Uterus (tissue), 4 donors: ENCODE results near the gene PTPRN2. TPM values are rescaled to one million over a fixed set of nuclear protein-coding genes. Genes with fewer than 3 reads are reported as not detected.

Source experiments
- DNase-seq, 2 donors: peaks; one replicate each; pipeline ENCODE4 v3.0.0-alpha.2; 2019 to 2020
- H3K27ac ChIP-seq, 2 donors: fragments of 200-600 bp; sonication (generic); 1 replicate in 1 of 2; 2 replicates in 1 of 2; pipeline ENCODE4 v1.5.1; 2016 to 2018
- H3K27me3 ChIP-seq, 2 donors: fragments of 200-600 bp; sonication (generic); one replicate each; pipeline ENCODE4 v1.5.1; 2018 to 2019; ENCODE audit warnings: control low read depth in 1 of 2
- H3K36me3 ChIP-seq, 2 donors: fragments of 200-600 bp; sonication (generic); one replicate each; pipeline ENCODE4 v1.5.1; 2019; ENCODE audit warnings: control low read depth in 1 of 2
- H3K4me1 ChIP-seq, 2 donors: fragments of 200-600 bp; sonication (generic); one replicate each; pipeline ENCODE4 v1.5.1; 2018 to 2019; ENCODE audit warnings: control low read depth in 1 of 2
- H3K4me3 ChIP-seq, 2 donors: fragments of 200-600 bp; sonication (generic); 1 replicate in 1 of 2; 2 replicates in 1 of 2; pipeline ENCODE4 v1.5.1; 2018 to 2019; ENCODE audit warnings: mild to moderate bottlenecking in 1 of 2
- H3K9me3 ChIP-seq, 2 donors: fragments of 200-600 bp; sonication (generic); one replicate each; pipeline ENCODE4 v1.5.1; 2019; ENCODE audit warnings: control low read depth in 1 of 2
- POLR2A ChIP-seq, 2 donors: fragments of 450-650 bp; IDR thresholded peaks; one replicate each; pipeline ENCODE4 v1.6.1; 2016; ENCODE audit warnings: antibody characterized with exemption in 2 of 2, mild to moderate bottlenecking in 1 of 2, moderate library complexity in 1 of 2
- intact Hi-C: fragments of 100-400 bp; cut with DNase I; formaldehyde crosslinking; loops from one replicate; pipeline ENCODE4 v1.15.1; 2023; ENCODE audit warnings: low total_unique reads
- total RNA-seq, 4 donors: library from RNA; depleted of rRNA in 3 of 4; stranded (reverse); fragments of >200 nt in 3 of 4; gene quantifications; one replicate each; pipeline versions ENCODE4 v1.1.0 to v1.2.4, GENCODE V29; 2014 to 2023
- TF ChIP-seq, protein P1 (sequence below), 4 experiments: fragments of 200-600 bp in 2 of 4; fragments of 450-650 bp in 2 of 4; sonication (generic) in 2 of 4; IDR thresholded peaks; one replicate each; pipeline ENCODE4 v1.5.1; 2016 to 2019; ENCODE audit warnings: antibody characterized with exemption in 4 of 4, mild to moderate bottlenecking in 2 of 4, moderate library complexity in 1 of 4
- donor health status: DM: yes; HTN: yes; CAD: no.

PTPRN2 gene
- total RNA-seq, 4 donors from 2014 or later = 1.2 to 5.2 (median 2.3) TPM

GRCh38 chr7:158108646-158109293 is 478.9 kb downstream of the PTPRN2 start:
- H3K27me3 ChIP-seq = no peaks in the 10 kb centered on the region

GRCh38 chr7:158107806-158108205 is 479.8 kb downstream of the PTPRN2 start:
- Histone ChIP-seq H3K9me3 (no peaks in the 10 kb centered on the region), H3K27ac (no peak overlapping the region), H3K36me3 (no peaks in the 10 kb centered on the region), H3K27me3 (no peaks in the 10 kb centered on the region), H3K4me3 (no peak overlapping the region), H3K4me1 (no peaks in the 10 kb centered on the region)
- intact Hi-C loops = no loop called here
- no peak for DNase-seq
- TF ChIP-seq, protein P1, sequence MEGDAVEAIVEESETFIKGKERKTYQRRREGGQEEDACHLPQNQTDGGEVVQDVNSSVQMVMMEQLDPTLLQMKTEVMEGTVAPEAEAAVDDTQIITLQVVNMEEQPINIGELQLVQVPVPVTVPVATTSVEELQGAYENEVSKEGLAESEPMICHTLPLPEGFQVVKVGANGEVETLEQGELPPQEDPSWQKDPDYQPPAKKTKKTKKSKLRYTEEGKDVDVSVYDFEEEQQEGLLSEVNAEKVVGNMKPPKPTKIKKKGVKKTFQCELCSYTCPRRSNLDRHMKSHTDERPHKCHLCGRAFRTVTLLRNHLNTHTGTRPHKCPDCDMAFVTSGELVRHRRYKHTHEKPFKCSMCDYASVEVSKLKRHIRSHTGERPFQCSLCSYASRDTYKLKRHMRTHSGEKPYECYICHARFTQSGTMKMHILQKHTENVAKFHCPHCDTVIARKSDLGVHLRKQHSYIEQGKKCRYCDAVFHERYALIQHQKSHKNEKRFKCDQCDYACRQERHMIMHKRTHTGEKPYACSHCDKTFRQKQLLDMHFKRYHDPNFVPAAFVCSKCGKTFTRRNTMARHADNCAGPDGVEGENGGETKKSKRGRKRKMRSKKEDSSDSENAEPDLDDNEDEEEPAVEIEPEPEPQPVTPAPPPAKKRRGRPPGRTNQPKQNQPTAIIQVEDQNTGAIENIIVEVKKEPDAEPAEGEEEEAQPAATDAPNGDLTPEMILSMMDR (IDR thresholded peaks at IDR 0.05) = no peak
- TF ChIP-seq POLR2A (IDR thresholded peaks at IDR 0.05) = no peak

More at GRCh38 chr7:158108646-158109293, 478.9 kb downstream of the PTPRN2 start:
- H3K27ac ChIP-seq = no peak overlapping the region
- H3K4me1 ChIP-seq = no peaks in the 10 kb centered on the region
- DNase-seq = no peak
- intact Hi-C loops = no loop called here
- TF ChIP-seq POLR2A (IDR thresholded peaks at IDR 0.05) = no peak
- TF ChIP-seq, protein P1 (IDR thresholded peaks at IDR 0.05) = no peak
- no peaks in the 10 kb centered on the region for H3K36me3 ChIP-seq
- H3K9me3 ChIP-seq = no peaks in the 10 kb centered on the region
- H3K4me3 ChIP-seq = no peak overlapping the region

DNA sequence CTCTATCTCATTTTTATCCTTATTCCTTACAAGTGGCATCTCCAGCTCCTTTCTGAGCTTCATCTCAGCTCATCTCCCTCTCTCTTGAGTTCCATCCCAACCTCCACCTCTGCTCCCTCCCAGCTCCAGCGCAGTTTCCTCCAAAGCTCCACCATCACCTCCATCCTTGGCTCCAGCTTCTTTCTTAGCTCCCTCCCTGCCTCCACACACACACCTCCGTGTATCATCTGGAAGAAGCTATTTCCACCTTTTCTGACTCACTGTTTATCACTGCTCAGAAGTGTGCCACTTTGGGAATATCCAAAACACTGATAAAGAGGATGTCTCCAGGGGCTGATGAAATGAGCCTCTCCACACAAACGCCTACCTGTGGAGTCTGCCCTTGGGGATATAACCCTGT is 481.4 kb downstream of the PTPRN2 start:
- Histone ChIP-seq H3K27ac (no peak overlapping the region), H3K27me3 (no peaks in the 10 kb centered on the region), H3K4me1 (no peaks in the 10 kb centered on the region), H3K9me3 (no peaks in the 10 kb centered on the region), H3K36me3 (no peaks in the 10 kb centered on the region), H3K4me3 (no peak overlapping the region)
- intact Hi-C loops = no loop called here
- TF ChIP-seq, protein P1 (IDR thresholded peaks at IDR 0.05) = no peak
- TF ChIP-seq POLR2A (IDR thresholded peaks at IDR 0.05) = no peak
- no peak for DNase-seq

DNA sequence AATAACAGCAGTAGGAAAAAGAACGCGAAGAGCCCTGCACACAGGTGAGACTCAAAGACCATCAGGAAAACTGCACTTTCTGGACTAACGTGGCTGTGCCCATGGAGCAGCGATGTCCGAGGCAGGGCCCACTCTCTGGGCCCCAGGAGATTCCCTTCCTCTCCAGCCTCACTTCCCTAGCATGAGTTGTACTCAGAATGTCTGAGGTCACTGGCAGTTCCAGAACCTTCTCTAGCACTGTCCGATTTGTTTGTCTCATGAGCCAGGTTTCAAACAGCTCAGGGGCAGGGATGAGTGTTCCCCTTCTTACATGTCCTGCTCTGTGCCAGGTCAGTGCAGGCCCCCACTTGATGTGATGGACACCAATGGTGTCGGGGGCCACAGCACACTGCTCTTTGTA is 484.2 kb downstream of the PTPRN2 start:
- no peaks in the 10 kb centered on the region for H3K4me1 ChIP-seq
- no peak for DNase-seq
- intact Hi-C loops = no loop called here
- no peaks in the 10 kb centered on the region for H3K36me3 ChIP-seq
- H3K27me3 ChIP-seq = no peaks in the 10 kb centered on the region
- no peaks in the 10 kb centered on the region for H3K9me3 ChIP-seq
- no peak overlapping the region for H3K4me3 ChIP-seq
- TF ChIP-seq POLR2A (IDR thresholded peaks at IDR 0.05) = no peak
- TF ChIP-seq, protein P1 (IDR thresholded peaks at IDR 0.05) = no peak
- no peak overlapping the region for H3K27ac ChIP-seq

GRCh38 chr7:158102897-158103296 is 484.7 kb downstream of the PTPRN2 start:
- TF ChIP-seq POLR2A (IDR thresholded peaks at IDR 0.05) = no peak
- TF ChIP-seq, protein P1 (IDR thresholded peaks at IDR 0.05) = no peak
- H3K27me3 ChIP-seq = no peaks in the 10 kb centered on the region

More at GRCh38 chr7:158102897-158103296, 484.7 kb downstream of the PTPRN2 start:
- no peak overlapping the region for H3K4me3 ChIP-seq
- H3K4me1 ChIP-seq = no peaks in the 10 kb centered on the region
- no peak for DNase-seq
- H3K36me3 ChIP-seq = no peaks in the 10 kb centered on the region
- no peaks in the 10 kb centered on the region for H3K9me3 ChIP-seq
- intact Hi-C loops = no loop called here
- no peak overlapping the region for H3K27ac ChIP-seq
